ENCODE results near the gene SRRM1.

DNA sequence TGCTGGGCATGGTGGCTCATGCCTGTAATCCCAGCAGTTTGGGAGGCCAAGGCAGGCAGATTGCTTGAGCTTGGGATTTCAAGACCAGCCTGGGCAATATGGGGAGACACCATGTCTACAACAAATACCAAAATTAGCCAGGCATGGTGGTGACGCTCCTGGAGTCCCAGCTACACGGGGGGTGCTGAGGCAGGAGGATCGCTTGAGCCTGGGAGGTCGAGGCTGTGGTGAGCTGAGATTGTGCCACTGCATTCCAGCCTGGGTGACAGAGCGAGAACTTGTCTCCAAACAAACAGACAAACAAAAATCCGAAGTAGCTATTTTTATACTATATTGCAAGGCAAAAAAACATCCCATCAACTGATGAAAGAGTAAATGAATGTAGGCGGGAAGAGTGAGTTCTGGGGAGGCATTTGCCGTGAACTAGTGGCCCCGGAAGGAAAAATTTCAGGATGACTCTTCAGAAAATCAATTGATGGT is 46.7 kb upstream of the SRRM1 start:
- TF ChIP-seq, protein P1, sequence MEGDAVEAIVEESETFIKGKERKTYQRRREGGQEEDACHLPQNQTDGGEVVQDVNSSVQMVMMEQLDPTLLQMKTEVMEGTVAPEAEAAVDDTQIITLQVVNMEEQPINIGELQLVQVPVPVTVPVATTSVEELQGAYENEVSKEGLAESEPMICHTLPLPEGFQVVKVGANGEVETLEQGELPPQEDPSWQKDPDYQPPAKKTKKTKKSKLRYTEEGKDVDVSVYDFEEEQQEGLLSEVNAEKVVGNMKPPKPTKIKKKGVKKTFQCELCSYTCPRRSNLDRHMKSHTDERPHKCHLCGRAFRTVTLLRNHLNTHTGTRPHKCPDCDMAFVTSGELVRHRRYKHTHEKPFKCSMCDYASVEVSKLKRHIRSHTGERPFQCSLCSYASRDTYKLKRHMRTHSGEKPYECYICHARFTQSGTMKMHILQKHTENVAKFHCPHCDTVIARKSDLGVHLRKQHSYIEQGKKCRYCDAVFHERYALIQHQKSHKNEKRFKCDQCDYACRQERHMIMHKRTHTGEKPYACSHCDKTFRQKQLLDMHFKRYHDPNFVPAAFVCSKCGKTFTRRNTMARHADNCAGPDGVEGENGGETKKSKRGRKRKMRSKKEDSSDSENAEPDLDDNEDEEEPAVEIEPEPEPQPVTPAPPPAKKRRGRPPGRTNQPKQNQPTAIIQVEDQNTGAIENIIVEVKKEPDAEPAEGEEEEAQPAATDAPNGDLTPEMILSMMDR (conservative IDR thresholded peaks at IDR 0.05; ENCODE audit: low read depth in 2 of 2), result no peak
- no peak for TF ChIP-seq JUNB (IDR thresholded peaks at IDR 0.05; ENCODE audit: unreplicated experiment)
- TF ChIP-seq EZH2phosphoT487 (IDR thresholded peaks at IDR 0.05; ENCODE audit: unreplicated experiment), result no peak
- no peak for TF ChIP-seq REST (IDR thresholded peaks at IDR 0.05; ENCODE audit: unreplicated experiment)
- no peak for TF ChIP-seq CREB1 (CRISPR knock-in tag; IDR thresholded peaks at IDR 0.05; ENCODE audit: low read depth)
- no peak for TF ChIP-seq STAT1 (IDR thresholded peaks at IDR 0.05; ENCODE audit: unreplicated experiment)
- no peak for TF ChIP-seq ETS1 (IDR thresholded peaks at IDR 0.05)
- TF ChIP-seq POLR2AphosphoS5 (IDR thresholded peaks at IDR 0.05; ENCODE audit: low read depth), result no peak
- no peak for TF ChIP-seq EZH2 (IDR thresholded peaks at IDR 0.05; ENCODE audit: low read depth, unreplicated experiment)
- TF ChIP-seq ZNF462 (CRISPR knock-in tag; IDR thresholded peaks at IDR 0.05), result no peak
- TF ChIP-seq ZNF114 (CRISPR knock-in tag; IDR thresholded peaks at IDR 0.05), result no peak
- no peak for TF ChIP-seq ZNF331 (CRISPR knock-in tag; IDR thresholded peaks at IDR 0.05; ENCODE audit: low read depth)
